ENCODE data around the gene MED25.

Gene MED25

DNA sequence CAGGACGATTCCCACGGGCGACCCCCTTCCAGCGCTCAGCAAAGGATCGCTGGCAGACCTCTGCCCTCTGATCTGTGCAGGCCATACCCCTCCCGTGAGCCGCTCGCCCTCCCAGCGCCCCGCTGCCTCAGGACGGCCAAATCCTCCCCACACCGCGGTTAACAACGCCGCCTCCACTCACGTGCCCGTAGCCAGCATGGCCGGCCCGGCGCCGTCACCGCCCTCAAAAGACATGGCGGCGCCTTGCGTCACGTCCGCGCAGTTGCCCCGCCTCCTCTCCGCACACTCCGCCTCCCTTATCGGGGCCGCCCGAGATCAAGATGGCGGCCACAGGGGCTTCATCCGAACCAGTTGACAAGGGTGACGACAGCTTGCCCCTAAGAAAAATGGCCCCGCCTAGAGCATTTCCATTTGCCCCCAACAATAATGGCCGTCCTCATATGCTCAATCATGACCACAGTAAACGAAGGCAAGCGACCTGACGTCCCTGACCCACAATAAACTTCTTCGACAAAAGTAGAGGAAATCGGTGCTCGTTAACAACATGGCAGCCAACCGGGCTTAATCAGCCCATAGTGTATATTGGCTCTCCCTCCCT, 58.4 kb downstream of the MED25 start:
- H3K36me3 ChIP-seq (replicated peaks): peaks cover 17% of the 10 kb centered on the region
- TF ChIP-seq, protein P1, sequence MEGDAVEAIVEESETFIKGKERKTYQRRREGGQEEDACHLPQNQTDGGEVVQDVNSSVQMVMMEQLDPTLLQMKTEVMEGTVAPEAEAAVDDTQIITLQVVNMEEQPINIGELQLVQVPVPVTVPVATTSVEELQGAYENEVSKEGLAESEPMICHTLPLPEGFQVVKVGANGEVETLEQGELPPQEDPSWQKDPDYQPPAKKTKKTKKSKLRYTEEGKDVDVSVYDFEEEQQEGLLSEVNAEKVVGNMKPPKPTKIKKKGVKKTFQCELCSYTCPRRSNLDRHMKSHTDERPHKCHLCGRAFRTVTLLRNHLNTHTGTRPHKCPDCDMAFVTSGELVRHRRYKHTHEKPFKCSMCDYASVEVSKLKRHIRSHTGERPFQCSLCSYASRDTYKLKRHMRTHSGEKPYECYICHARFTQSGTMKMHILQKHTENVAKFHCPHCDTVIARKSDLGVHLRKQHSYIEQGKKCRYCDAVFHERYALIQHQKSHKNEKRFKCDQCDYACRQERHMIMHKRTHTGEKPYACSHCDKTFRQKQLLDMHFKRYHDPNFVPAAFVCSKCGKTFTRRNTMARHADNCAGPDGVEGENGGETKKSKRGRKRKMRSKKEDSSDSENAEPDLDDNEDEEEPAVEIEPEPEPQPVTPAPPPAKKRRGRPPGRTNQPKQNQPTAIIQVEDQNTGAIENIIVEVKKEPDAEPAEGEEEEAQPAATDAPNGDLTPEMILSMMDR (IDR thresholded peaks at IDR 0.05; ENCODE audit: low read depth, low read length, missing control alignments): no peak
- DNase-seq: peak; percentile 97
- H3K4me3 ChIP-seq (ENCODE audit: low read depth, low read length): peak overlapping the region; percentile 100
- H3K27ac ChIP-seq: peak overlapping the region; percentile 99
- no peaks in the 10 kb centered on the region for H3K27me3 ChIP-seq (replicated peaks)
- in situ Hi-C loops (cut with HindIII; ENCODE audit: low pct_ligation_motif_present, low sequenced_read_pairs): no loop called here

- TF ChIP-seq, protein P1 (IDR thresholded peaks at IDR 0.05; ENCODE audit: low read depth, low read length, missing control alignments): no peak
- peaks cover 20% of the 10 kb centered on the region for H3K36me3 ChIP-seq (replicated peaks)
Measured at GRCh38 chr19:49877020-49877878, 59.2 kb downstream of the MED25 start, which contains the start of the genes AKT1S1 and TBC1D17. Gene AKT1S1 (minus strand): TSS chr19:49877355. CDS start chr19:49873295, 4,060 bp downstream. Gene TBC1D17 (plus strand): TSS chr19:49877702. CDS start chr19:49877724, 22 bp downstream.

DNA sequence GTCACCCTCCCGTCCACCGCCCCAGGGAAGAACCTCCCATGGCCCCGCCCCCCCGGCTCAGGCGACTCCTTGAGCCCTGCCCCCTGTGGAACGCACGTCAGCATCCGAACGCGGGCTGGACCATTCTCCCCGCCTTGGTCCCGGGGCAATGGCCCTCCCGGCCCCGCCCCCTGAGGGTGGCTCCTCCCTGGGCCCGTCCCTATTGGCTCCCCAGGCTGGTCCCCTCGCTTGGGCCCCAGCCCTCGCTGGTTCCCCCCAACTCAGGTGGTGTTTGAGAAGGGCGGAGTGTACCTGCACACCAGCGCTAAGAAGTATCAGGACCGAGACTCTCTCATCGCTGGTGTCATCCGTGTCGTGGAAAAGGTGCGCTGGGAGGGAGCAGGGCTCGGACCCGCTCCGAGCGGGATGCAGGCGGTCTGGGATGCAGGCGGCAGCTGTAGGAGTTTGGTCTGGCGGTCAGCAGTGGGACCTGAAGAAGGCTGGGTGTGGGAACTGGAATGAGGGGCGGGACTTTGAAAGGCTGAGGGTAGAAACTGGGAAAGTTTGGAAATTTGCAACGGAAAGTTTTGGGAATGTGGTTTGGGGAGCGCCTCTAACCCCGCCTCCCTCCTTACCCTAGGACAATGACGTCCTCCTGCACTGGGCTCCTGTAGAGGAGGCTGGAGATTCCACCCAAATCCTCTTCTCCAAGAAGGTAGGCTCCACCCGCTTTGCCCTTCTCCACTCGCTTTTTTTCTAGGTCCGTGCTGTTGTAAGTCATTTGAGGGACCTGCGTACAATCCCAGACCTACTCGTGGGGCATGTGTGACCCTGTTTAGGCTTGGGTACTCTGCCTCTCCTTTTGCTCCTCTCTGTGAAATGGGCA, 60.0 kb downstream of the MED25 start:
- TF ChIP-seq, protein P1 (IDR thresholded peaks at IDR 0.05; ENCODE audit: low read depth, low read length, missing control alignments): no peak
- Histone ChIP-seq H3K4me3 (ENCODE audit: low read depth, low read length) (peak overlapping the region; percentile 100), H3K36me3 (replicated peaks) (peaks cover 29% of the 10 kb centered on the region), H3K27ac (peak overlapping the region; percentile 99), H3K27me3 (replicated peaks) (no peaks in the 10 kb centered on the region)
- peak; percentile 95 for DNase-seq
- in situ Hi-C loops (cut with HindIII; ENCODE audit: low pct_ligation_motif_present, low sequenced_read_pairs): no loop called here

More at GRCh38 chr19:49877020-49877878, 59.2 kb downstream of the MED25 start, which contains the start of the genes AKT1S1 and TBC1D17:
- peak within 1 kb of the TSS; percentile 100 for H3K4me3 ChIP-seq (ENCODE audit: low read depth, low read length)
- DNase-seq: peak; percentile 100
- no peaks in the 10 kb centered on the region for H3K27me3 ChIP-seq (replicated peaks)
- in situ Hi-C loops (cut with HindIII; ENCODE audit: low pct_ligation_motif_present, low sequenced_read_pairs): no loop called here
- H3K27ac ChIP-seq: peak within 1 kb of the TSS; percentile 99

GRCh38 chr19:49878744-49879070, 60.6 kb downstream of the MED25 start:
- no peak overlapping the region for H3K27ac ChIP-seq
- in situ Hi-C loops (cut with HindIII; ENCODE audit: low pct_ligation_motif_present, low sequenced_read_pairs): no loop called here
- DNase-seq: no peak

More at GRCh38 chr19:49878744-49879070, 60.6 kb downstream of the MED25 start:
- Histone ChIP-seq H3K27me3 (replicated peaks) (no peaks in the 10 kb centered on the region), H3K36me3 (replicated peaks) (peaks cover 35% of the 10 kb centered on the region), H3K4me3 (ENCODE audit: low read depth, low read length) (peak overlapping the region; percentile 100)
- TF ChIP-seq, protein P1 (IDR thresholded peaks at IDR 0.05; ENCODE audit: low read depth, low read length, missing control alignments): no peak

All from brain microvascular endothelial cell (primary cell).